Lung (tissue), 16 donors: ENCODE measurements around the gene SPATA6. TPM values are rescaled to one million over a fixed set of nuclear protein-coding genes. Genes with fewer than 3 reads are reported as not detected.
"Not testable (repeated sequence)": the region's sequence is repeated elsewhere in the genome, so short reads cannot be mapped to it uniquely, and the experiment has no call there.

Experiments
- ATAC-seq: fragments of 200-7000 bp; cut with Tn5 transposase; one replicate; pipeline ENCODE4 v1.9.1; 2020; ENCODE audit warnings: moderate number of reproducible peaks; ENCODE audit not compliant: insufficient read depth, low FRiP score
- DNase-seq, 3 donors: peaks; one replicate each; pipeline ENCODE4 v3.0.0-alpha.2; 2013 to 2017
- H3K27ac ChIP-seq, 2 donors: one replicate each; pipeline ENCODE4 v1.5.1; 2013; ENCODE audit warnings: mild to moderate bottlenecking in 2 of 2, moderate library complexity in 2 of 2, control low read depth in 1 of 2, inconsistent platforms in 1 of 2, low read depth in 1 of 2, low read length in 1 of 2
- H3K27me3 ChIP-seq, 3 donors: one replicate each; pipeline ENCODE4 v1.5.1; 2013; ENCODE audit warnings: low read length in 2 of 3; ENCODE audit not compliant: control insufficient read depth in 3 of 3, insufficient read depth in 3 of 3
- H3K36me3 ChIP-seq, 4 donors: one replicate each; pipeline ENCODE4 v1.5.1; 2013; ENCODE audit warnings: low read length in 4 of 4, mild to moderate bottlenecking in 1 of 4, moderate library complexity in 1 of 4; ENCODE audit not compliant: control insufficient read depth in 4 of 4, insufficient read depth in 4 of 4
- H3K4me1 ChIP-seq, 5 donors: one replicate each; pipeline ENCODE4 v1.5.1; 2013; ENCODE audit warnings: low read length in 5 of 5, mild to moderate bottlenecking in 2 of 5, moderate library complexity in 1 of 5; ENCODE audit not compliant: control insufficient read depth in 5 of 5, insufficient read depth in 5 of 5
- H3K4me3 ChIP-seq: one replicate; pipeline ENCODE4 v1.5.1; 2013; ENCODE audit warnings: mild to moderate bottlenecking, control low read depth, moderate library complexity
- H3K9ac ChIP-seq, 2 donors: one replicate each; pipeline ENCODE4 v1.5.1; 2013; ENCODE audit warnings: low read length in 2 of 2, control low read depth in 1 of 2; ENCODE audit not compliant: insufficient read depth in 1 of 2
- H3K9me3 ChIP-seq, 4 donors: one replicate each; pipeline ENCODE4 v1.5.1; 2013; ENCODE audit warnings: low read length in 3 of 4, mild to moderate bottlenecking in 1 of 4, moderate library complexity in 1 of 4; ENCODE audit not compliant: control insufficient read depth in 4 of 4, insufficient read depth in 3 of 4
- CTCF ChIP-seq: IDR thresholded peaks from 2 replicates; pipeline ENCODE4 v1.5.1; 2012; ENCODE audit warnings: mild to moderate bottlenecking; ENCODE audit errors: control extremely low read depth, extremely low read depth
- WGBS, 2 donors: extraction: QIAGEN DNeasy Blood & Tissue Kit; methylation state at CpG; one replicate each; pipeline ENCODE4 v1.1.7; 2013; 5-methylcytosine and 5-hydroxymethylcytosine counted together
- long read RNA-seq, 5 donors: transcript quantifications; one replicate each; lab custom pipeline, GENCODE V29; 2026
- polyA plus RNA-seq, 2 donors: library from polyadenylated mRNA; stranded (reverse); fragments of 200-250 nt; gene quantifications; one replicate each; pipeline ENCODE4 v1.2.1, GENCODE V29; 2013
- total RNA-seq, 2 donors: library from RNA; depleted of rRNA in 1 of 2; stranded (reverse); fragments of >200 nt in 1 of 2; gene quantifications; one replicate each; pipeline ENCODE4 v1.2.1, GENCODE V29; 2014 to 2021
- donor health status: control.
- donor health status: control.
- donor health status: Bipolar disorder and iron deficiency.
- donor health status: healthy.
- donor health status: DM: yes; HTN: yes; CAD: no.

The SPATA6 gene
- total RNA-seq = 10 to 100 TPM; 31.0 to 94.2 TPM
- polyA plus RNA-seq = 1 to 10 TPM; 4.1 to 4.2 TPM
- long read RNA-seq, donor 1, full-length matches to known transcripts = 2 of 2 reads
- long read RNA-seq, donor 1, partial matches to known transcripts = 0 of 2 reads
- long read RNA-seq, donor 1, other reads (novel, unspliced or antisense) = 0 of 2 reads
- long read RNA-seq, donor 2, partial matches to known transcripts = 0 of 1 reads
- long read RNA-seq, donor 2, other reads (novel, unspliced or antisense) = 0 of 1 reads
- long read RNA-seq, donor 3, full-length matches to known transcripts = 1 of 1 reads
- long read RNA-seq, donor 3, partial matches to known transcripts = 0 of 1 reads
- long read RNA-seq, donor 3, other reads (novel, unspliced or antisense) = 0 of 1 reads
- long read RNA-seq, donor 4 = 0 reads
- long read RNA-seq, donor 5, full-length matches to known transcripts = 3 of 3 reads
- long read RNA-seq, donor 5, partial matches to known transcripts = 0 of 3 reads
- long read RNA-seq, donor 5, other reads (novel, unspliced or antisense) = 0 of 3 reads

GRCh38 chr1:48471691-48472576 lies at the start of gene SPATA6:
Gene SPATA6, minus strand, starts transcription at chr1:48472204. Its CDS starts 196 bp downstream, at chr1:48472008.
- peak; percentile 98 to 99 (median 98) for DNase-seq
- no peaks in the 10 kb centered on the region for H3K9me3 ChIP-seq
- H3K9ac ChIP-seq = peak within 1 kb of the TSS; percentile 76 to 96
- WGBS, 2 donors = 1% methylated on average over 62 to 73 of the region's 73 CpGs
- ATAC-seq = peak; percentile 95
- H3K4me1 ChIP-seq = peaks cover 5 to 42% (median 9%) of the 10 kb centered on the region in 5 donors
- H3K27me3 ChIP-seq = no peaks in the 10 kb centered on the region
- H3K36me3 ChIP-seq = no peaks in the 10 kb centered on the region
- H3K4me3 ChIP-seq = peak within 1 kb of the TSS; percentile 59
- no peak for TF ChIP-seq CTCF
- H3K27ac ChIP-seq = peak within 1 kb of the TSS; percentile 91 to 92

- WGBS, 2 donors = 88 to 94% methylated on average over 6 of the region's 6 CpGs
Observed at GRCh38 chr1:48519896-48520295, 47.9 kb upstream of the SPATA6 start.

GRCh38 chr1:48506870-48507269 lies 34.9 kb upstream of the SPATA6 start:
- DNase-seq (no peak), ATAC-seq (no peak)
- Histone ChIP-seq H3K27me3 (no peaks in the 10 kb centered on the region), H3K9ac (no peak overlapping the region), H3K4me1 (no peaks in the 10 kb centered on the region), H3K36me3 (no peaks in the 10 kb centered on the region), H3K9me3 (no peaks in the 10 kb centered on the region), H3K27ac (no peak overlapping the region), H3K4me3 (no peak overlapping the region)
- 3 to 28% methylated on average over 1 of the region's 1 CpG for WGBS, 2 donors
- TF ChIP-seq CTCF = no peak

More at GRCh38 chr1:48519896-48520295, 47.9 kb upstream of the SPATA6 start:
- not testable (repeated sequence) for ATAC-seq, DNase-seq, H3K4me3 ChIP-seq, H3K27ac ChIP-seq, H3K9me3 ChIP-seq, H3K9ac ChIP-seq, H3K36me3 ChIP-seq, H3K4me1 ChIP-seq, H3K27me3 ChIP-seq
